CD14-positive monocyte (primary cell): ENCODE data around the gene PCID2. TPM values are rescaled to one million over a fixed set of nuclear protein-coding genes. Genes with fewer than 3 reads are reported as not detected.
A peak's percentile ranks its signal among the peaks of the same experiment; 100 is the strongest.

Experiments
- DNase-seq, 3 donors: peaks; one replicate each; pipeline ENCODE4 v3.0.0-alpha.2; 2011 to 2022
- H2AFZ ChIP-seq: 2 replicates; pipeline ENCODE4 v1.6.0; 2012; ENCODE audit warnings: mild to moderate bottlenecking, low read depth, low read length, inconsistent platforms; ENCODE audit not compliant: insufficient read depth, poor library complexity, severe bottlenecking
- H3K27ac ChIP-seq, 2 donors: 1 replicate in 1 of 2; 2 replicates in 1 of 2; pipeline ENCODE4 v1.5.1; 2012 to 2013; ENCODE audit warnings: low read length in 2 of 2, control low read depth in 1 of 2, inconsistent platforms in 1 of 2, low read depth in 1 of 2, mild to moderate bottlenecking in 1 of 2
- H3K27me3 ChIP-seq, 2 donors: one replicate each; pipeline versions ENCODE4 v1.6.0 to v1.6.1; 2011 to 2013; ENCODE audit warnings: low read length in 2 of 2; ENCODE audit not compliant: control insufficient read depth in 2 of 2, insufficient read depth in 2 of 2
- H3K36me3 ChIP-seq, 2 donors: replicated peaks in 1 of 2; 1 replicate in 1 of 2; 2 replicates in 1 of 2; pipeline versions ENCODE4 v1.5.1 to v1.6.1; 2012 to 2013; ENCODE audit warnings: low read length in 2 of 2, control low read depth in 1 of 2, inconsistent platforms in 1 of 2, mild to moderate bottlenecking in 1 of 2; ENCODE audit not compliant: insufficient read depth in 2 of 2, control insufficient read depth in 1 of 2
- H3K4me1 ChIP-seq, 2 donors: 1 replicate in 1 of 2; 2 replicates in 1 of 2; pipeline versions ENCODE4 v1.5.1 to v1.6.1; 2012 to 2013; ENCODE audit warnings: low read length in 2 of 2, control low read depth in 1 of 2, inconsistent platforms in 1 of 2, mild to moderate bottlenecking in 1 of 2, moderate library complexity in 1 of 2; ENCODE audit not compliant: insufficient read depth in 2 of 2, control insufficient read depth in 1 of 2
- H3K4me2 ChIP-seq: replicated peaks from 2 replicates; pipeline ENCODE3; 2012; ENCODE audit warnings: low read length, moderate library complexity, mild to moderate bottlenecking; ENCODE audit not compliant: poor library complexity, severe bottlenecking; ENCODE audit errors: extremely low read depth
- H3K4me3 ChIP-seq, 3 experiments: fragments of 200-600 bp in 1 of 3; sonication (generic) in 1 of 3; replicated peaks in 1 of 3; 1 replicate in 2 of 3; 2 replicates in 1 of 3; pipeline ENCODE4 v1.5.1; 2011 to 2013; ENCODE audit warnings: low read length in 3 of 3, mild to moderate bottlenecking in 3 of 3, control low read depth in 2 of 3, low read depth in 2 of 3, inconsistent platforms in 1 of 3, moderate library complexity in 1 of 3
- H3K79me2 ChIP-seq: 2 replicates; pipeline ENCODE4 v1.6.0; 2012; ENCODE audit warnings: mild to moderate bottlenecking, control low read depth, inconsistent platforms, low read length, moderate library complexity; ENCODE audit not compliant: insufficient read depth
- H3K9ac ChIP-seq: 2 replicates; pipeline ENCODE4 v1.6.0; 2017; ENCODE audit warnings: low read length, mild to moderate bottlenecking; ENCODE audit not compliant: insufficient read depth, poor library complexity, severe bottlenecking
- H3K9me3 ChIP-seq, 2 donors: replicated peaks in 1 of 2; 1 replicate in 1 of 2; 2 replicates in 1 of 2; pipeline versions ENCODE4 v1.5.1 to v1.6.1; 2012 to 2013; ENCODE audit warnings: low read length in 2 of 2, control low read depth in 1 of 2; ENCODE audit not compliant: control insufficient read depth in 1 of 2, insufficient read depth in 1 of 2
- H4K20me1 ChIP-seq: 2 replicates; pipeline ENCODE4 v1.6.0; 2012; ENCODE audit warnings: mild to moderate bottlenecking, low read length, control low read depth, moderate library complexity; ENCODE audit not compliant: insufficient read depth
- H3K27ac Mint-ChIP-seq, 7 donors: one replicate each; pipeline ENCODE4 v1.8.0; 2020; ENCODE audit warnings: mild to moderate bottlenecking in 7 of 7, mixed read lengths in 7 of 7, moderate library complexity in 6 of 7, inconsistent platforms in 2 of 7
- H3K27me3 Mint-ChIP-seq, 3 donors: one replicate each; pipeline ENCODE4 v1.8.0; 2021 to 2022; ENCODE audit warnings: low read depth in 3 of 3, mild to moderate bottlenecking in 3 of 3, mixed read lengths in 3 of 3, moderate library complexity in 3 of 3, inconsistent platforms in 1 of 3
- H3K36me3 Mint-ChIP-seq, 2 donors: one replicate each; pipeline ENCODE4 v1.8.0; 2020; ENCODE audit warnings: mixed read lengths in 2 of 2, inconsistent platforms in 1 of 2, mild to moderate bottlenecking in 1 of 2
- H3K4me1 Mint-ChIP-seq: one replicate; pipeline ENCODE4 v1.8.0; 2020; ENCODE audit warnings: mild to moderate bottlenecking, mixed read lengths
- H3K4me3 Mint-ChIP-seq, 2 donors: one replicate each; pipeline ENCODE4 v1.8.0; 2020; ENCODE audit warnings: mild to moderate bottlenecking in 2 of 2, mixed read lengths in 2 of 2, moderate library complexity in 1 of 2
- H3K9me3 Mint-ChIP-seq, 7 donors: one replicate each; pipeline ENCODE4 v1.8.0; 2020 to 2022; ENCODE audit warnings: mixed read lengths in 7 of 7, mild to moderate bottlenecking in 6 of 7, moderate library complexity in 6 of 7, inconsistent platforms in 2 of 7
- CTCF ChIP-seq: fragments of 200-600 bp; IDR thresholded peaks from one replicate; pipeline ENCODE4 v1.8.0; 2022; ENCODE audit warnings: antibody characterized with exemption, mild to moderate bottlenecking
- WGBS: methylation state at CpG from one replicate; pipeline ENCODE4 v1.1.5; 2013; ENCODE audit warnings: missing lambda C conversion rate; ENCODE audit not compliant: insufficient coverage; 5-methylcytosine and 5-hydroxymethylcytosine counted together
- intact Hi-C, 2 donors: fragments of 100-400 bp; cut with micrococcal nuclease; formaldehyde crosslinking; loops; one replicate each; pipeline versions ENCODE4 v1.15.0 to v1.15.1; 2023
- polyA plus RNA-seq, 3 donors: library from polyadenylated mRNA; depleted of rRNA in 1 of 3; unstranded in 2 of 3; stranded (reverse) in 1 of 3; fragments of 300-500 nt in 2 of 3; fragments of >200 nt in 1 of 3; fragmentation: Illumina TruSeq in 2 of 3; gene quantifications; 1 replicate in 2 of 3; 2 replicates in 1 of 3; pipeline ENCODE4 v1.2.3, GENCODE V29; 2012 to 2021

Gene PCID2
- polyA plus RNA-seq, 3 donors = 31.5 to 39.8 (median 34.2) TPM

- H3K4me3 ChIP-seq = no peak overlapping the region
- peak overlapping the region in 1 of 2 donors; percentile 8 for H3K27ac ChIP-seq
- H3K79me2 ChIP-seq = peaks cover 6% of the 10 kb centered on the region
- H3K27me3 Mint-ChIP-seq = no peaks in the 10 kb centered on the region
- H3K36me3 ChIP-seq = peaks cover 78 to 98% of the 10 kb centered on the region in 2 donors
- H3K9me3 ChIP-seq = no peaks in the 10 kb centered on the region
- no peak overlapping the region for H3K4me3 Mint-ChIP-seq
- no peak for TF ChIP-seq CTCF
- no peak overlapping the region for H3K9ac ChIP-seq
- no peak overlapping the region for H3K4me2 ChIP-seq
- H4K20me1 ChIP-seq = peaks cover 39% of the 10 kb centered on the region
- H3K4me1 Mint-ChIP-seq = no peaks in the 10 kb centered on the region
- intact Hi-C loops = no loop called here
- H3K27ac Mint-ChIP-seq = peak overlapping the region in 1 of 7 donors; percentile 26
- H3K36me3 Mint-ChIP-seq = peaks cover 78 to 94% of the 10 kb centered on the region in 2 donors
- no peaks in the 10 kb centered on the region for H3K4me1 ChIP-seq
- H2AFZ ChIP-seq = no peak overlapping the region
- no peak for DNase-seq
- WGBS = 98% methylated on average over 15 of the region's 20 CpGs
- H3K27me3 ChIP-seq = no peaks in the 10 kb centered on the region
- no peaks in the 10 kb centered on the region for H3K9me3 Mint-ChIP-seq
Measured at GRCh38 chr13:113229791-113230190, 21.3 kb upstream of the PCID2 start.

GRCh38 chr13:113229161-113229560 lies 20.7 kb upstream of the PCID2 start:
- no peak overlapping the region for H3K27ac Mint-ChIP-seq
- Histone ChIP-seq H3K9me3 (no peaks in the 10 kb centered on the region), H3K4me2 (no peak overlapping the region), H3K36me3 (peaks cover 78 to 98% of the 10 kb centered on the region in 2 donors), H3K4me3 (no peak overlapping the region), H3K4me1 (no peaks in the 10 kb centered on the region), H2AFZ (no peak overlapping the region), H3K9ac (no peak overlapping the region), H4K20me1 (peaks cover 46% of the 10 kb centered on the region), H3K27ac (no peak overlapping the region), H3K27me3 (no peaks in the 10 kb centered on the region), H3K79me2 (peaks cover 6% of the 10 kb centered on the region)
- H3K9me3 Mint-ChIP-seq = no peaks in the 10 kb centered on the region
- no peaks in the 10 kb centered on the region for H3K4me1 Mint-ChIP-seq
- H3K4me3 Mint-ChIP-seq = no peak overlapping the region
- H3K36me3 Mint-ChIP-seq = peaks cover 79 to 94% of the 10 kb centered on the region in 2 donors
- no peak for TF ChIP-seq CTCF
- DNase-seq = no peak
- WGBS = 75% methylated on average over 2 of the region's 5 CpGs
- intact Hi-C loops = no loop called here
- no peaks in the 10 kb centered on the region for H3K27me3 Mint-ChIP-seq
